MM.1S (cell line): ENCODE data around the gene JADE1.

Experiments
- DNase-seq: peaks from one replicate; pipeline ENCODE4 v3.0.0-alpha.2; 2015
- H2AFZ ChIP-seq: fragments of 300-600 bp; sonication (generic); 2 replicates; pipeline ENCODE4 v1.6.0; 2016; ENCODE audit warnings: antibody characterized with exemption, low read length
- H3F3A ChIP-seq: fragments of 300-600 bp; sonication (generic); 2 replicates; pipeline ENCODE4 v1.6.1; 2016; ENCODE audit warnings: mild to moderate bottlenecking, antibody characterized with exemption, low read length, moderate library complexity, mixed read lengths; ENCODE audit not compliant: insufficient read depth
- H3K27ac ChIP-seq: fragments of 300-600 bp; sonication (generic); 2 replicates; pipeline ENCODE4 v1.5.1; 2016; ENCODE audit warnings: mild to moderate bottlenecking, low read length
- H3K27me3 ChIP-seq: fragments of 300-600 bp; sonication (generic); replicated peaks from 2 replicates; pipeline ENCODE4 v1.6.0; 2016; ENCODE audit warnings: low read length; ENCODE audit not compliant: insufficient read depth
- H3K36me3 ChIP-seq: fragments of 300-600 bp; sonication (generic); replicated peaks from 2 replicates; pipeline ENCODE4 v1.6.1; 2016; ENCODE audit warnings: mild to moderate bottlenecking, low read length, mixed read lengths; ENCODE audit not compliant: insufficient read depth
- H3K4me1 ChIP-seq: fragments of 300-600 bp; sonication (generic); 2 replicates; pipeline ENCODE4 v1.6.1; 2016; ENCODE audit warnings: low read length, mixed read lengths
- H3K4me2 ChIP-seq: fragments of 300-600 bp; sonication (generic); 2 replicates; pipeline ENCODE4 v1.6.0; 2016; ENCODE audit warnings: low read depth, low read length
- H3K4me3 ChIP-seq: fragments of 300-600 bp; sonication (generic); 2 replicates; pipeline ENCODE4 v1.5.1; 2016; ENCODE audit warnings: low read length, mixed read lengths
- H3K79me2 ChIP-seq: fragments of 300-600 bp; sonication (generic); 2 replicates; pipeline ENCODE4 v1.6.1; 2016; ENCODE audit warnings: mixed run types, low read length, mixed read lengths
- H3K9ac ChIP-seq: fragments of 300-600 bp; sonication (generic); 2 replicates; pipeline ENCODE4 v1.6.1; 2016; ENCODE audit warnings: low read length, mixed read lengths
- H3K9me2 ChIP-seq: fragments of 300-600 bp; sonication (generic); replicated peaks from 2 replicates; pipeline ENCODE4 v1.6.1; 2016; ENCODE audit warnings: mild to moderate bottlenecking, low read length, mixed read lengths; ENCODE audit not compliant: insufficient read depth
- H3K9me3 ChIP-seq: fragments of 300-600 bp; sonication (generic); replicated peaks from 2 replicates; pipeline ENCODE4 v1.6.1; 2016; ENCODE audit warnings: mild to moderate bottlenecking, low read length, mixed read lengths; ENCODE audit not compliant: insufficient read depth
- H4K20me1 ChIP-seq: fragments of 300-600 bp; sonication (generic); 2 replicates; pipeline ENCODE4 v1.6.1; 2016; ENCODE audit warnings: mild to moderate bottlenecking, low read length, moderate library complexity, mixed read lengths; ENCODE audit not compliant: insufficient read depth
- EZH2 ChIP-seq: fragments of 300-600 bp; sonication (generic); optimal IDR thresholded peaks from 2 replicates; pipeline ENCODE3; 2017; ENCODE audit warnings: low read depth, mild to moderate bottlenecking, antibody characterized with exemption, low read length, mixed read lengths
- EZH2phosphoT487 ChIP-seq: fragments of 300-600 bp; sonication (generic); IDR thresholded peaks from 2 replicates; pipeline ENCODE4 v1.6.1; 2018; ENCODE audit warnings: antibody characterized with exemption, low read length
- TF ChIP-seq, protein P1 (sequence below): fragments of 300-600 bp; sonication (generic); IDR thresholded peaks from 2 replicates; pipeline ENCODE4 v1.5.1; 2016; ENCODE audit warnings: antibody characterized with exemption, low read length, mixed read lengths

JADE1 gene

DNA sequence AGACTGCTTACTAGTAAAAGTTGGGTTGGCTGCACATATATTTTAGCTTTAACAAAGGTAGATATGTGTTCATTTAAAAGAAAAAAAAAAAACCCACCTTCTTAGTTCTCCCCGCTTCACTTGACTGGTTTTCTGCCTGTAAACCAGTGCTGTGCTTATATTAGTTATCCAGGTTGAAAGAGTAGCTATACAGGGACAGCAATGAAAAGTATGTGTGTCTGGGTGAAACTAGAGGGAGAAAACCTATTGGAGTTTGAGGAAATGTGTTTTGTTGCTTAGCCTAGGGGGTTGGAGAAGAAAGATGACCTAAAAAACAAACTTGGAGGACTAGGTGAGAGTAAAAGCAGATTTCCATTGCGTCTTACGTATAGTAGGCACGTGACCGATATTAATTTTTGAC lies 4.5 kb downstream of the JADE1 start:
- DNase-seq: no peak
- Histone ChIP-seq H3K36me3 (no peaks in the 10 kb centered on the region), H3K79me2 (peaks cover 79% of the 10 kb centered on the region), H3K4me3 (no peak overlapping the region), H3F3A (peaks cover 67% of the 10 kb centered on the region), H3K27me3 (no peaks in the 10 kb centered on the region), H2AFZ (no peak overlapping the region), H4K20me1 (0 out of 2 replicates have a peak, but pooled peaks cover 2% of the 10 kb centered on the region), H3K9me3 (no peaks in the 10 kb centered on the region), H3K4me1 (peaks cover 38% of the 10 kb centered on the region), H3K27ac (no peak overlapping the region), H3K4me2 (no peak overlapping the region), H3K9me2 (no peaks in the 10 kb centered on the region), H3K9ac (no peak overlapping the region)
- TF ChIP-seq EZH2: no peak
- TF ChIP-seq EZH2phosphoT487: no peak
- TF ChIP-seq, protein P1, sequence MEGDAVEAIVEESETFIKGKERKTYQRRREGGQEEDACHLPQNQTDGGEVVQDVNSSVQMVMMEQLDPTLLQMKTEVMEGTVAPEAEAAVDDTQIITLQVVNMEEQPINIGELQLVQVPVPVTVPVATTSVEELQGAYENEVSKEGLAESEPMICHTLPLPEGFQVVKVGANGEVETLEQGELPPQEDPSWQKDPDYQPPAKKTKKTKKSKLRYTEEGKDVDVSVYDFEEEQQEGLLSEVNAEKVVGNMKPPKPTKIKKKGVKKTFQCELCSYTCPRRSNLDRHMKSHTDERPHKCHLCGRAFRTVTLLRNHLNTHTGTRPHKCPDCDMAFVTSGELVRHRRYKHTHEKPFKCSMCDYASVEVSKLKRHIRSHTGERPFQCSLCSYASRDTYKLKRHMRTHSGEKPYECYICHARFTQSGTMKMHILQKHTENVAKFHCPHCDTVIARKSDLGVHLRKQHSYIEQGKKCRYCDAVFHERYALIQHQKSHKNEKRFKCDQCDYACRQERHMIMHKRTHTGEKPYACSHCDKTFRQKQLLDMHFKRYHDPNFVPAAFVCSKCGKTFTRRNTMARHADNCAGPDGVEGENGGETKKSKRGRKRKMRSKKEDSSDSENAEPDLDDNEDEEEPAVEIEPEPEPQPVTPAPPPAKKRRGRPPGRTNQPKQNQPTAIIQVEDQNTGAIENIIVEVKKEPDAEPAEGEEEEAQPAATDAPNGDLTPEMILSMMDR: no peak

DNA sequence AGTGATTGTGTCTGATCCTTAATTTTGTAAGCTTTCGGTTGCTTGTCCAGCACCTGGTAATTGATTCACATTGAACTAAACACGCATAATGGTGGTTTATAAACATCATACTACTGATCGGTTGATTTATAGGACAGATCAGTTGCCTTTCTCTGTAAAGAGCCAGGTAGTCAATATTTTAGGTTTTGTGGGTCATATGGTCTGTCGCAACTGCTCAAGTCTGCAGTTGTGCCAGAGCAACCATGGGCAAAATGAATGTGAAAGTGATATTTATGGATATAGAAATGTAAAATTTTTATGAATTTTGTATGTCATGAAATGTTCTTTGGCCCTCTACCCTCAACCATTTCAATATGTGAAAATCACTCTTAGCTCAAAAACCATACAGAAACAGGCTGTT lies 8.9 kb downstream of the JADE1 start:
- Histone ChIP-seq H3F3A (peaks cover 47% of the 10 kb centered on the region), H3K4me2 (peak overlapping the region; percentile 69), H3K9me2 (no peaks in the 10 kb centered on the region), H3K9me3 (no peaks in the 10 kb centered on the region), H2AFZ (no peak overlapping the region), H3K79me2 (peaks cover 100% of the 10 kb centered on the region), H3K4me3 (peak overlapping the region; percentile 44), H3K27ac (peak overlapping the region; percentile 67), H3K27me3 (no peaks in the 10 kb centered on the region), H3K9ac (peak overlapping the region; percentile 28; the same call in 1 of the 2 replicates), H3K36me3 (no peaks in the 10 kb centered on the region), H3K4me1 (peaks cover 48% of the 10 kb centered on the region), H4K20me1 (peaks cover 11% of the 10 kb centered on the region; the same call in 1 of the 2 replicates)
- TF ChIP-seq, protein P1: no peak
- TF ChIP-seq EZH2 (no peak), EZH2phosphoT487 (no peak)
- DNase-seq: peak; percentile 34

DNA sequence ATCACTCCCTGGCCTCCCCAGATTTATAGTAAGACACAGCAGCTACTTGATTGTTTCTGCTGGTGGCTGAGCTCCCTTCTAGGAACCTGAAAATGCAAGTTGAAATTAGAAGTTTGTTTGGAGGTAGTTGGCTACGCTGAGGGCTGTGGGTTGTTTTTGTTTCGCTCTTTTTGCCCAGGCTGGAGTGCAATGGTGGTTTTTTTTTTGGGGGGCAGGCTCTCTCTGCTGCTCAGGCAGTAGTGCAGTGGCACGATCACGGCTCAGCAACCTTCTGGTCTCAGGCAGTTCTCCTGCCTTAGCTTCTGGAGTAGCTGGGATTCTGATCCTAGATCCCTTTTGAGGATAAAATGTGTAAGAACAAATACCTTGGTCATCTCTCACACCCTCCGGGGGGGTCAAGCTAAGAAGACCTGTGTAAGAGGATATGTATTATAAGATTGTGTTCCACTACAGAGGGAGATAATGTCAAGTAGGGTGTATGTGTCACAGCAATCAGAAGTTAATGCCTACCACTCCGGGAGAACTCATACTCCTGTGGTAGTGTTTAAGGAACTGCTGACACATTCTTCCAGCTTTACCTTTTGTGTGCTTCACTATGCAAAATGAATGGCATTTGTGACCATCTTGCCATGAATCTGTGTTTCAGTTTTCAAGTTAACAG lies 9.7 kb downstream of the JADE1 start:
- peaks cover 100% of the 10 kb centered on the region for H3K79me2 ChIP-seq
- TF ChIP-seq, protein P1: no peak
- TF ChIP-seq EZH2phosphoT487 (no peak), EZH2 (no peak)
- H2AFZ ChIP-seq: no peak overlapping the region
- no peaks in the 10 kb centered on the region for H3K36me3 ChIP-seq
- no peaks in the 10 kb centered on the region for H3K27me3 ChIP-seq
- H3K9me3 ChIP-seq: no peaks in the 10 kb centered on the region
- peaks cover 48% of the 10 kb centered on the region for H3K4me1 ChIP-seq
- peaks cover 47% of the 10 kb centered on the region for H3F3A ChIP-seq
- peak; percentile 72 for DNase-seq
- H4K20me1 ChIP-seq: peaks cover 15% of the 10 kb centered on the region
- H3K9ac ChIP-seq: peak overlapping the region; percentile 28; the same call in 1 of the 2 replicates
- H3K9me2 ChIP-seq: no peaks in the 10 kb centered on the region
- H3K27ac ChIP-seq: peak overlapping the region; percentile 67
- peak overlapping the region; percentile 44; the same call in 1 of the 2 replicates for H3K4me3 ChIP-seq
- H3K4me2 ChIP-seq: peak overlapping the region; percentile 69
